GM21447 (cell line): ENCODE data around the gene NTHL1.

ENCODE experiments used
- ATAC-seq: cut with Tn5 transposase; IDR thresholded peaks from one replicate; pipeline ENCODE4 v1.9.1; 2021; ENCODE audit not compliant: unreplicated experiment

Gene NTHL1

DNA sequence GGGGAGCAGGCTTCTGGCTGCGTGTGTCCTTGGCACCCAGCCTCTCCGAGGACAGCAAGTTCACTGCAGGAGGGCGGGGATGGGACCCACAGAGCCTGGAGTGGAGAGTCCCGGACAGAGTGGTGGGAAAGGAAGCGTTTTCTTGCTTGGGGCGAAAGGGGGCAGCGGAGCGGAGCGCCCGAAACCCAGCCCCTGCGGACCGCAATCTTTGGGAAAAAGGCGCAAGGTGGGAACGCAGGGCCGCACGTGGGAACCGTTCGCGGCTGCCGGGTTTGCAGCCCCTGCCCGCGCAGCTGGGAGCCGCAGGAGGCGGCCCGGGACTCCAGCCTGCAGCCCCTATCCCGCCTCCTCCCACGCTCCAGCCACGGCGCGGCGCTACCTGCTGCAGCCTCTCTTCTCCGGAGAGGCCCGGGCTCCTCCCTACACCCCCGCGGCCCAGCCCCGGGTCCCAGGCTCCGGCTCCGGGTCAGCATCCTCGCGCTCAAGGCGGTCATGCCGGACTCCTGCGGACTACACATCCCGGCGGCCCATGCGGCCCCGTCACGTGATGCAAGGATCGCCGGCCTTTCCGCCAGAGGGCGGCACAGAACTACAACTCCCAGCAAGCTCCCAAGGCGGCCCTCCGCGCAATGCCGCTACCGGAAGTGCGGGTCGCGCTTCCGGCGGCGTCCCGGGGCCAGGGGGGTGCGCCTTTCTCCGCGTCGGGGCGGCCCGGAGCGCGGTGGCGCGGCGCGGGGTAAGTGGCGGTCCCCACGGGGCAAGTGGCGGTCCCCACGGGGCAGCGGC lies at the start of gene NTHL1, which contains the start of gene TSC2:
TSS of gene NTHL1 (minus strand) at position 505 of the 786 bp plus-strand sequence. CDS start at position 494, 11 bp downstream.
TSS of gene TSC2 (plus strand) at position 656 of the 786 bp plus-strand sequence. CDS start 631 bp downstream, outside the sequence.
- peak; percentile 90 for ATAC-seq

DNA sequence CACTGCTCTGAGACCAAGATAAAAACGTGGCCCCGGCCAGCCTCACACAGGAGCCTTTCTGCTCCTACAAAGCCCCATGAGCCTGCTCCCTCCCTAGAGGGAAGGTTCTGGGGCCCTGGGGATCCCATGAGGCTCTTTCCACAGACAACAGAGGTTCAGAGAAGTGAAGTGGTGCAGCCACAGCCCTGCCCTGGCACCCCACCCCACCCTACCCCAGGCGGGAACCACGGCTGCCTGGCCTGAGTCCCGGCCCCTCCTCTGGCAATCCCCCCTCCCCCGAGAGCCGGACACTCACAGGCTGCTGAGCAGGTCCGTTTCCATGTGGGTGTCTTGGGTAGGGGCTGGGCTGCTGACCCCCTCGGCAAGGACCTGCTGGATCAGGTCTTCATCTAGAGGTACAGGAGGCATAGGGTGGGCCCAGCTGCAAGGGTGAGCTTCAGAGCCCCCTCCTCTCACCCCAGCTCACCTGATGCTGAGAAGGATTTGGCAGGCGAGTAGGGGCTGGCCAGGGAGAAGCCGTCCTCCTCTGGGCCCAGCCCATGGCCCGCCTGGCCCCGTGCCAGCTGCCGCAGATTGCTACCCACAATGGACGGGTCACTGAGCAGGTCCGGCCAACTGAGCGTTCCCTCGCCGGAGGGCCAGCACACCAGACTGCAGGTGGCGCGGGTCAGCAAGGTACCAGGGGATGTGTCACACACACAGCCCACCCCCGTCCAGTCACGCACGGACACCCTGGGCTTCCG lies 49.4 kb upstream of the NTHL1 start:
- no peak for ATAC-seq

DNA sequence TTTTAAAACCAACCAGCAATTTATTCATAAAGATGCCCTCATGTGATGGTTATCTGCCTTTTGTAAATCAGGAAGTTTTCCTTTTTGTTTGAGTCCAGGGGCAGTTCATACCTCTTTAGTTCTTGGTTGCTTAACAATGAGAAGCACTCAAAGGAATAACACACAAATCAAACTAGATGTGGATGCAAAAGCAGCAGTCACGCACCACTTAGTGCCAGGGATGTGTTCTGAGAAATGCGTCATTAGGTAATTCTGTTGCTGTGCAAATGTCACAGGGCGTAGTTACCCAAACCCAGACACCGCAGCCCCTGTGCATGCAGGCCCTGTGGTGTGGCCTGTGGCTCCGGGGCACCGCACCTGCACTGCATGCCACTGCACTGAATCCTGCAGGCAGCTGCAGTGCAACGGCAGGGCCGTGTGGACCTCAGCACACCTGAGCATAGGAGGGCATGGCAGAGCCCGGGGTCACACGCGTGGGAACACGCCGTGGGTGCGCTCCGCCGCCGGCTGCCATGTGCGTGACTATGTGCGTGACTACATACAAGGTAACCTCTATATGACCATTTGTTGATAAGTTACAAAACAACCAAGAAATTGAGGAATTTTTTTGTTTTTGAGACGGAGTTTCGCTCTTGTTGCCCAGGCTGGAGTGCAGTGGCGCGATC lies 48.4 kb upstream of the NTHL1 start:
- no peak for ATAC-seq

DNA sequence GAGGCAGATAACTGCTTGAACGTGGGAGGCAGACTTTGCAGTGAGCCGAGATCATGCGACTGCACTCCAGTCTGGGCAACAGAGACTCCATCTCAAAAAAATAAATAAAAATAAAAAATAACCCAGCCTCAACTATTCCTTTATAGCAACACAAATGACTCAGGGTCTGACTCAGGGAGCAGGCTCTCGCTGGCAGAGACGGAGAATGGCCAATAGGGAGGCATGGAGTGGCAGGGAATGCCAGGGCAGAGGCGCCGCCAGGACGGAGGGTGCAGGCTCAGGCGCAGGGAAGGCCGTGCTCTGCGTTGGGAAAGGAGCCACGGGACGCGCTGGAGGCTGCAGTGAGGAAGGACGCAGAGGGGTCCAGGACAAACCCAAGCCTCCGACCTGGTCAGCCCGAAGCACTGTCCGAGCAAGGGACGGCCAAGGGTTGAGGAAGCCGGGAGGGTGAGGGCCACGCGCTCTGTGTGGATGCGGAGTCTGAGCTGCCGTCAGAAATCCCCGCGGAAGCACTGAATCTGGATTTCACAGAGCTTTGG lies 47.8 kb upstream of the NTHL1 start:
- no peak for ATAC-seq

DNA sequence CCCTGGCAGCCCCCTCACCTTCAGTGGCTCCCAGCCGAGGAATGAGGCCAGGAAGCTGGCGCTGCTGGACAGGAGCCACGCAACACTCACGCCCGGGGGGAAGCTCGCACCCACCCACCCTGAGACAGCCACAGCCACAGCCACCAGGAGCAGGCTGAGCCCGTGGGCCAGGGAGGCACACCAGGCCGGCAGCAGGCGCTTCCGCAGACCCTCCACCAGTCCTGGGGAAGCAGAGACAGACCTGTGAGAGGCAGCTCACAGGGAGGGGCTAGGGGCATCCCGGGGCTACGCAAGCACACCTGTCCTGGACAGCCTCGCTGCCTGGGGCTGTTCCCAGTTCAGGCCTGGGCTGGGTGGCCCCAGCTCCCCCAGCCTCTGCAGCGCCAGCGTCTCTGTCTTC lies 46.2 kb upstream of the NTHL1 start:
- no peak for ATAC-seq

DNA sequence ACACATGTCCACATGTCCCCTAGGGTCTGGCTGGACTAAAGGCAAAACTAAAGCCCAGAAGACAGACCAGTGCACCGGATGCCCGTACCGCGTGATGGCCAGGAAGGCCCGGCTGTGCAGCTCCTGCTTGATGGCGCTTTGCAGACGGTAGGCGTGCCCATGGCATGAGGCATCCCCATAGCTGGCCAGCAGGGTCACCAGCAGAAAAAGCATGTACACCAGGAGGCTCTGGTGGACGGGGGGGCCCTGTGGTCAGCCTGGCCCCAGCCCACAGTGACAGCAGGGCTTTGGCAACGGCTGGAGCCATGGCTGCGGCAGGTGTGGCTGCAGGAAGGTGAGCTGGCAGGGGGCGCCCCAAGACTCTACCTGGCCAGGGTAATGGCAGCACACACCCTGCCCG lies 45.2 kb upstream of the NTHL1 start:
- ATAC-seq: no peak

DNA sequence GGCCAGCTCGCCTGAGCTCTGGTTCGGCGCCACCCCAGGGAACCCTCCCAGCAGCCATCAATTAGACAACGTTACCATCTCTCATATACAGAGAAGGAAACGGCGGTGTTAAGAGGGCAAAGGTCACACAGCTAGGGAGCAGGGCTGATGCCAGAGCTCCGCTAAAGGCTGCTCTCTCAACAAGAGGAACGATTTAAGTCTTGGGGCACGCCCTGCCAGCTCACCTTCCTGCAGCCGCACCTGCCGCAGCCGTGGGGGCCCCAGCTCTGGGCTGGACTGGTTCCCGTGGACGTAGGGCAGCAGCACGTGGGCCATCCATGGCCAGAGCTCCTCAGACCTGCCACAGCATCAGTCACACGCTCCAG lies 44.6 kb upstream of the NTHL1 start:
- no peak for ATAC-seq

DNA sequence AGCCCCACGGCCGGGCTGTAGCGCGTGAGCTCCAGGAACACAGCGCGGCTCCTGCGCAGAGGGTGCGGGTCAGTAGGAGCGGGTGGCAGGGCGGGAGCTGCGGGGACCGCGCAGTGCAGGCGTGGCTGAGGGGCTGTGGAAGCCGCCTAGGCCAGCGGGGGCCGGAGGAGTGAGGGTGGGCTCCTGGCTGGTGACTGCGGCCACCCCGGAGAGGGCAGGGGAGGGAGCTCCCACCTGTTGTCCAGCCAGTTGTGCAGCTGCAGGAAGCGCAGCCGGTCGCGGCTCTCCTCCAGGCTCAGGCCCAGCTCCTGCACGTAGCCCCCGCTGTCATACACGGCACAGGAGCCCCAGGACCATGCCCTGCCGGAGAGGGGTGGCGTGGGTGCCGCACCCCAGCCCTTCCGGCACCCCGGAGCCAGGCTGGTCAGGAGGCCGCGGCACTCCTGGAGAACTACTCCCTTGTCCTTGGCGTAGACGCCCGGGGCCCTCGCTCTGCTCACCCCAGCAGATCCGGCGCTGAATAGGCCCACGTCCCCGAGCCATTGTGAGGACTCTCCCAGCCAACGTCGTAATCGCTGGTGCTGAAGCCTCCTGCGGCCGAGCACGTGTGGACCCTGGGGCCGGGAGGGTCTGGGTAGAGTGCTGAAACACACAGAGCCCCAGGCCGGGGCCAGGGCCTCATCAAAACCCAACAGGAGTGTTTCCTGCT lies 44.1 kb upstream of the NTHL1 start:
- no peak for ATAC-seq

DNA sequence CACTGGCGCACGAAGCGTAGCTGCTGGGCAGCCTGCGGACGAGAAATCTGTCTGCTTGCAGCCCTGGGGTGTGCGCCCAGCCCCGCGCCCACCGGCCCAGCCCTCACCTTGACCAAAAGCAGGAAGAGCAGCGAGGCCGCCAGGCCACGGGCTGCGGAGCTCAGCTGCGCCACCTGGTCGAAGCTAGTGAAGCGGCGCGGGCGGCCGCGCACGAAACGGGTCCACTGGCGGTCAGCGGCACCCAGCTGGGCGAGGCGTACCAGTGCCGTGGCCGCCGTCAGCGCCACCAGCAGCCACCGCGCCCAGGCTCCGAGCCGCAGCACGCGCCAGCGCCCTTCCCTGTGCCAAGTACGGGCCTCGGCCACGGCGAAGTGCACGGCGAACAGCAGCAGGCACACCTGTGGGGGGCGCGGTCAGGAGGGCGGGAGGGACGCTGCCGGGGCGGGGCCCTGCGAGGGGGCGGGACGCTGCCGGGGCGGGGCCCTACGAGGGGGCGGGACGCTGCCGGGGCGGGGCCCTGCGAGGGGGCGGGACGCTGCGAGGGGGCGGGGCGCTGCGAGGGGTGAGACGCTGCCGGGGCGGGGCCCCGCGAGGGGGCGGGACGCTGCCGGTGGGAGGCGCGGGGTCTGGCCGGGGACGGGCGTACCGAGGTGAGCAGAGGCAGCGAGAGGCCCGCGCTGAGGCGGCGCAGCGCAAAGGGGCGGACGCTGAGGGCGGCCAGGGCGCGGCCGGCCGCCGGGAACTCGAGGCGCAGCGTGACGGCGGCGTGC lies 43.3 kb upstream of the NTHL1 start:
- ATAC-seq: no peak

DNA sequence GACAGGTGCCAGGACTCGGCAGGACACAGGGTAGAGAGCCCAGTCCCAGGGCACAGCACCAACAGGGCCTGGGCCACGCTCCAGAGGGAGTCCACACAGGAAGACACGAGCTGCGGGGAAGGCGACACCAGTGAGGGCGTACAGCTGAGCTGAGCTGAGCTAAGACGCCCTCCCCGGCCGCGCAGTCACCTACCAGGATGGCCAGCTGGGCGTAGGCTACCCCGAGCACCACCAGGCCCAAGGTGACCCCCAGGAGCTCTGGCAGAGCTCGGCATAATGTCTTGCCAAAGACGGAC lies 42.8 kb upstream of the NTHL1 start:
- ATAC-seq: no peak

DNA sequence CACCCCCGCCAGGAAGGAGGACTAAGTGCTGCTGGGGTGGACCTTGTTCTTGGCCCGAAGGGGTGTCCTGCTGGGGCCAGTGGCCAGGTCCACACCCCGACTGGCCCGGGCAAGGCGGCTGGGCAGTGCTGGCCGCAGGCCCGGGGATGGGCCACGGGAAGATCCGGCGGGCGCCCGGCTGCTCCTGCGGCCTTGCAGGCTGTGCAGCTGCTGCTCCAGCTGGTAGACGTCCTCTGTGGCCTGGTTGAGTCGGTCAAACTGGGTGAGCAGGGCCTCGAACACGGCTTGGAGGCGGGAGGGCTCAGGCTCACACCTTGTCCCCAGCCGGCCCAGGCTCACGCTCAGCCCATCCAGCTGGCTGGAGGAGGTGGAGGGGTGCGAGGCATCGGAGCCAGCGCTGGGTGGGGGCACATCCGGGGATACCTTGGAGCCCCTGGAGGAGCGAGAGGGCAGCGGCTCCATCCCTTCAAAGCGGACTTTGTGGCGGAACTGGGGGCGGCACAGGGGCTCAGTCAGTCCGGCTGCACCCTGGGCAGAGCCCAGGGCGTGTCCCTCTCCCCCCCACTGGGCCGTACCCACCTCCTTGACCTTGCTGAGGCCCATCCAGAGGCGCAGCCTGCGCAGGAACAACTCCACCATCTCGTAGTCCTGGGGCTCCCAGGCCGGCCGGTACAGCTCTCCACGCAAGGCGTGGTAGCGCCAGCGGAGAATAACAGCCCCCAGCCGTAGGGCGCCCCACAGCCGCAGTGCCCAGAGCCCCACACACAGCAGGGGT lies 42.3 kb upstream of the NTHL1 start:
- no peak for ATAC-seq

DNA sequence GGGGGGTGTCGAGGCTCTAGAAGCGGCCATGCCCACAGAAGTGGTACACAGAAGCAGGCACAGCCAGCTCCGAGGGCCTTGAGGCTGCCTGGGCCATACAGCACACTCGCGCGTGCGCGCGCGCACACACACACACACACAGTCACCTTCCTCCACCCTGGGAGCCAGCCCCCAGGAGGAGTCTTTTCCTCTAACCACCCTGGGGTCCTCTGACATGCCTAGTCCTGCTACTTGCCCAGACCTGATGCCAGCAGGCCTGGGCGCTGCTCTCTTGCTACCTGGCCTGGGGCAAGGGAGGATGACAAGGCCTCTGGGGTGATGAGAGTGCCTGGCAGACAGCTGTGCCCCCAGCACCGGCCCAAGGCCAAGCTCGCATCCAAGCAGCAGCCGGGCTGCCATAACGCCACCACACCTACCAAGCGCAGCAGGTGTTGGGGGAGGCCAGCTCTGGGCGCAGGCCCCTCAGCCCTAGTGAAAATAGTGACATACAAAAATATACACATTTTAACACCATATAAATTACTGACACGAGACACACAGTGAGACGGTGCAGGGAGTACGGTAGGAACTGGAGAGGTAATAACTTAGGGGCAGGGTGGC lies 41.2 kb upstream of the NTHL1 start:
- ATAC-seq: no peak

DNA sequence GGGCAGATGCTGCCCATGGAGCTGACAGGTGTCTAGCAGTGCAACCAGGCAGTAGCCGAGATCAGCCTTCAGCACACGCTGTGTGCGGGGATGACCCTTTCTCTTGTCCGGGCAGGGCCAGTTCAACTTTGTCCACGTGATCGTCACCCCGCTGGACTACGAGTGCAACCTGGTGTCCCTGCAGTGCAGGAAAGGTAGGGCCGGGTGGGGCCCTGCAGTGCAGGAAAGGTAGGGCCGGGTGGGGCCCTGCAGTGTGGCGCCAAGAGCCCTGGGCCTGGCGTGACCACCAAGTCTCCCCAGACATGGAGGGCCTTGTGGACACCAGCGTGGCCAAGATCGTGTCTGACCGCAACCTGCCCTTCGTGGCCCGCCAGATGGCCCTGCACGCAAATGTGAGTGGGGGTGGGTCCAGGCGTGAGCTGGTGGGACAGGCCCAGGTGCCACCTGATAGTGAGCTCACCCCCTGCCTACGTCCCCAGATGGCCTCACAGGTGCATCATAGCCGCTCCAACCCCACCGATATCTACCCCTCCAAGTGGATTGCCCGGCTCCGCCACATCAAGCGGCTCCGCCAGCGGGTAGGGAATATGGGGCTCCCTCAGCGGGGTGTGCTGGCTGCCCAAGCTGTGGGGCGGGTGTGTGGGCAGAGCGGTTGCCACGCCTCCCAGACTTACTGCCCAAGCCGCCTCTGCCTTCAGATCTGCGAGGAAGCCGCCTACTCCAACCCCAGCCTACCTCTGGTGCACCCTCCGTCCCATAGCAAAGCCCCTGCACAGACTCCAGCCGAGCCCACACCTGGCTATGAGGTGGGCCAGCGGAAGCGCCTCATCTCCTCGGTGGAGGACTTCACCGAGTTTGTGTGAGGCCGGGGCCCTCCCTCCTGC lies 40.4 kb upstream of the NTHL1 start:
- no peak for ATAC-seq

DNA sequence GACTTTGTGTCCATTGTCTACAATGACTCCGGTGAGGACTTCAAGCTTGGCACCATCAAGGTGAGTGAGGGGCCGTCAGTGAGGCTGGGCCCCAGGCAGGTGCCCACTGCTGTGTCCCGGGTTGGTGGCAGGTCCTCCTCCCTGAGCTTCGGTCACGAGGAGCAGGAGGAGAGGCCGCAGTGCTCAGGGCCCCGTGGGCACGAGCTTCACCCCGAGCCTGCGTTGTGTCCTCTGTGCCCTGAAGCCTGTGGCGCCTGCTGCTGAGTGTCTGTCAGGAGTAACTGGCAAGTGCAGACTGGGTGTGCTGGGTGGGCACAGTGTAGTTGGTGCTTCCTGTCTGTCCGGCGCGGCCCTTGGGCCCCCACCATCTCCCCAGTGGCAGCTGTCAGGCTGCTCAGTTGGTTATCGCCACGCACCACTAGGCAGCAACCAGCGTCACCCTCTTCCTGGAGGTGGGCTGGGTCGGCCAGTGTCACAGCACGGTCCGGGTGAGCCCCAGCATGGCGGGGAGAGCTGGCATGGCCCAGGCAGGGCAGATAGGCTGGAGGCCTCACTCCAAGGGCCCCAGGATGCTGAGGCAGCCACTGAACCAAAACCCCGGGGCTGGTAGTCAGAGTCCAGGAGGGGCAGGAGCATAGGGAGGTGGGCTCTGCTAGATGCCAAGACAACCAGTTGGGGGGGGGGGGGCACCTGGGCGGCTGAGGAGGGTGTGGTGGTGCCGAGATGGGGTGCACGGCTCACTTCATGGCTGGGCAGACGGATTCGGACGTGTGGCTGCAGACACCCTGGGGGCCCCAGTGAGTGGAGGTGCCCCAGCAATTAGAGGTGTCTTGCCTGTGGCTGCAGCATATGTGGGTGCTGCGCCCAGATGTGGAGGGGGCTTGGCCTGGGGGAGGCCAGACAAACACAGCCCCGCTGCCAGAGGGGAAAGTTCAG lies 39.4 kb upstream of the NTHL1 start:
- no peak for ATAC-seq

DNA sequence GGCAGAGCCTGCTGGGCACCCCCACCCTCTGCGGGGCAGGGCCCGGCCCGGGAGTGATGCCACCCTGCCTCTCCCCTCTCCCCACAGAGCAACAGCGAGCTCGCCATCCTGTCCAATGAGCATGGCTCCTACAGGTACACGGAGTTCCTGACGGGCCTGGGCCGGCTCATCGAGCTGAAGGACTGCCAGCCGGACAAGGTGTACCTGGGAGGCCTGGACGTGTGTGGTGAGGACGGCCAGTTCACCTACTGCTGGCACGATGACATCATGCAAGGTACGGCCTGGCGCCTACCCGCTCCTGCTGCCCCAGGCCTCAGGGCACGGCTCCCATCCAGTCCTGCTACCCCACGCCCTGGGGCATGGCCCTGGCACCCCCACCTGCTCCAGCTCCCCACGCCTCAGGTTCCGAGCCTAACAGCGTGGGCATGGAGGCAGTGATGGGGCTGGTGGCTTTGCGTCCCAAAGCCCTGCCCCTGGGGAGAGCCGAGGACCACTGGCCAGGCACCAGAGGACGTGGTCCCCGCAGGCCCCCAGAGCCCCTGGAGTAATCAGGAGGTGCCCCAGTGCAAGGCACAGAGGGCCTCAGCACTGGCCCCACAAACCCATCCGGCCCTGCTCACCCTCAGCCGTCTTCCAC lies 38.6 kb upstream of the NTHL1 start:
- no peak for ATAC-seq

DNA sequence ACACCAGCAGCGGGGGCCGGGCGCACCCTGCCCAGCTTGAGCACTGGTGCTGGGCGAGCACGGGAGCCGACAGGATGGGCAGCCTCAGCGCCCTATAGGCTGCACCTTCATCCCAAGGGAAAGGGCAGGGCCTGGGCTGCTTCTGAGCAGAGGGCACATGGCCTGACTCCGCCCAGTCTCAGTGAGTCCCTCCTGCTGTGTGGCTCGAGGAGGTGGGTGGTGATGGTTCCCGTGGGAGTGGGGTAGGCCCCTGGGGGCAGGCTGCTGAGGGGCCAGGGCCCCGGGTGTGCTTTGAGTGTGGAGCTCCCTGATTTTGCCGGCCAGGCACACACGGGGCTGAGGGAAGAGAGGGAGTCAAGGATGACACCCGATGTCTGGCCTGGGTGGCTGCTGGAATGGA lies 38.0 kb upstream of the NTHL1 start:
- no peak for ATAC-seq
